ENCODE data around the gene SFTPB.
"Not testable (repeated sequence)": the region's sequence is repeated elsewhere in the genome, so short reads cannot be mapped to it uniquely, and the experiment has no call there.

The SFTPB gene

GRCh38 chr2:85652056-85652455 is 15.9 kb downstream of the SFTPB start:
- DNase-seq = no peak

DNA sequence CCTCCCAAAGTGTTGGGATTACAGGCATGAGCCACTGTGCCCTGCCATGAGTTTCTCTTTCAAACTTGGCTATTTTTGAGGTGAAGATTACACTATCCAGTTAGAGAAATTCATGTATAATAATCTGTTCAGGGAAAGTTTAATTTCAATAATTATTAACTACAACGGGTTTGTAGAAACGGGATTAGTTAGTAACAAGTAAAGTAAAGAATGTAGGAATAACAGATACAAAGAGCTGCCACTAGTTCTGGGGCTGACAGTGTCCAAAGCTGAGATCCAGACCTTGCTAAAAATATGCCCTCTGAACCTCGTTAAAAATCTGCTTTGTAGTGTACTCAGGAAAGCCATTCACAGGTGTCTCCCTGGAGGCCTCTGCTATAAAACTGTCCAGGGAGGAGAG is 16.9 kb downstream of the SFTPB start:
- no peak for DNase-seq

DNA sequence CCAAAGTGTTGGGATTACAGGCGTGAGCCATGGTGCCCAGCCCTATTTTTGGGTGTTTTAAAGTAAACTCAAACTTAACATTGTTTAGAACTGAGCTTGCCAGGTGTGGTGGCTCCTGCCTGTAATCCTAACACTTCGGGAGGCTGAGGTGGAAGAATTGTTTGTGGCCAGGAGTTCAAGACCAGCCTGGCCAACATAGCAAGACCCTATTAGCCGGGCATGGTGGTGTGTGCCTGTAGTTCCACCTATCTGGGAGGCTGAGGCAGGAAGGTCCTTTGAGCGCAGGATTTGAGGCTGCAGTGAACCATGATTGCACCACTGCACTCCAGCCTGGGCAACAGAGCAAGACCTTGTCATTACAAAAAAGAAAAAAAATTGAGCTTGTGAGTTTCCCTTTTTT is 17.5 kb downstream of the SFTPB start:
- DNase-seq = no peak

DNA sequence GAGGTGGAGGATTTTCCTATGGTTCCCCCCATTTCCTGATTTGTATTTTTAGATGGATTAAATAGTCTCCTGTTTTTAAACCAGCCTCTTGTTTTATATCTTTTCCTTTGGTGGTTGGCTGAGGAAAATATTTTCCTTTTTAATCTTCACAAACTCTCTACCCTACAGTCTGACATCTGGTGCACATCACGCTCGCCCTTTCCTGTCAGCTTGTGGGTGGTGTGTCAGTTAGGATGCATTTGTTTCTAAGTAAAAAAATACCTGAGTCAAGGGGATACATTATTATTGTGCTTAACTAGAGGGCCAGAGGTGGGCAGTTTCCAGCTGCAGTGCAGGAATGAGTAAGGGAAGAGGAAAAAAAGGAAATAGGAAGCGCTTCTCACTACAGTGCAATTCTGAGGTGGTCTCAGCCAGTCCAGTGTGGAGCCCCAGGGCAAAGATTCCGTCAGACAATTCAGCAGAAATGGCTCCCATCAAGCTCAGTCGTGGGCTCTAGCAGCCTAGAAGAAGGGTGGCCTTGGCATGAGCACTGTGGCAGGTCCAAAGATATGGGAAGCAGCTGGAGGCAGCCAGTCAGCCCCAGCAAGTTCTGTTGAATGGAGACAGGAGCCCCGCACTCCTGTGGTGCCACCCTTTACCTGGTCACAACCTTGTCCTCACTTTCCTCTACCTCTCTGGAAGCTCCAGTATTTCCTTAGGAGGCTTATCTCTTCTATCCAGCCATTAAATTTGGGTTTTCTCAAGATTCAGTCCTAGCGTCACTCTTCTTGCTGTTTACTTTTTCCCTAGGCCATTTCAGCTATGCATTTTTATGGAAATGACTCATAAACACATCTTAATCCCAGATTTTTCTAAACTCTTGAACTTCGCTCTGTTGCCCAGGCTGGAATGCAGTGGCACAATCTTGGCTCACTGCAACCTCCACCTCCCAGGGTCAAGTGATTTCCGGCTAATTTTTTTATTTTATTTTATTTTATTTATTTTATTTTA is 18.5 kb downstream of the SFTPB start:
- no peak for DNase-seq

DNA sequence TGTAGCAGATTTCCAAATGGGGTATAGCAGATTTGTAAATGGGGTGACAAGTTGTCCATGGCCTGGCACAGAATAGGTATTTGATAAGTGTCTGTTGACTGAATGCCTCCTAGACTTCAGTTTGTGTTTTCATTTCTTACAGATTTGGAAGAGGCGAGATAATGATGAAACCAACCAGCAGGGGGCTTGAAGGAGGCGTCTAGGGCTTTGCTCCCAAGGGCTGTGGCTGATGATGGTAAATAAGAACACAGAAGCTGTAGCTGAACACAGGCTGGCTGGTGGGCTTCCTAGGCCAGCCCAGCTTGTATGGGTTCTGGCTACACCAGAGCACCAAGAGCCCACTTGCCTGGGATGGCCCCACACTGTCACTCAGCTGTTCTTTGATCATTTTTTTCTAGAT is 19.4 kb downstream of the SFTPB start:
- no peak for DNase-seq

- no peak for DNase-seq
Measured at GRCh38 chr2:85647823-85648526, 20.0 kb downstream of the SFTPB start.

DNA sequence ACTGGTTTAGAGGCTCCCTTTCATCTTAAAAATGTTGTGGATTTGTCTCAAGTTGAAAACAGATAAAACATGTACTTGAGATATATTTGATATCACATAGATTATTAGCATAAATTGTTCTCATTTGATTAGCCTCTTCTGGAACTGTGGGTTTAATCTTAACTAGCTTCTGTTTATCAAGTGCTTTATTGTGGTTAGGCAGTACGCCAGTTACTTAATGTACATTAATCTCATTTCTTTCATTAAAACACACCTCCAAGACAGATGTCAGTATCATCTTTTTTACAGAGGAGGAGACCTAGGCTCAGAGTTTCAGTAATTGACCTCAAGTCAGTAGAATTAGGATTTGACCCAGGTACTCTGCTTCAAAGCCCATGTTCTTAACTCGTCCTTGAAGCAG is 21.8 kb downstream of the SFTPB start:
- DNase-seq = no peak

GRCh38 chr2:85644909-85645308 is 23.1 kb downstream of the SFTPB start:
- no peak for DNase-seq

- DNase-seq = no peak
Measured at GRCh38 chr2:85642725-85643124, 25.3 kb downstream of the SFTPB start.

- no peak for DNase-seq
Measured at GRCh38 chr2:85635636-85636035, 32.4 kb downstream of the SFTPB start.

DNA sequence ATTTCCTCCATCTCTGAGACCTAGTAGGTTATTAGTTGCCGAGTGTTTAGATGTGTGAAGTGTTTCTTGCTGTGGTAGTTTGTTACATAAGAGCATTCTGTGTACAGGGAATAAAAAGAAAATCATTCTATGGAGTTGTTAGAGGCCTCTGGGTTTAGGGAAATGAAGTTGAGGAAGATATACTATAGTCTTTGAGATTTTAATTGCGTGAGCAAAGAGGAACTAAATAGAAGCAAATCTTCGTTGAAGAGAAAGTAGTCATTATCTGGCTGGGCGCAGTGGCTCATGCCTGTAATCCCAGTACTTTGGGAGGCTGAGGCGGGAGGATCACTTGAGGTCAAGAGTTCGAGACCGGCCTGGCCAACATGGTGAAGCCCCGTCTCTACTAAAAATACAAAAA is 33.0 kb downstream of the SFTPB start:
- DNase-seq = no peak

GRCh38 chr2:85631316-85631715 is 36.7 kb downstream of the SFTPB start:
- DNase-seq = no peak

DNA sequence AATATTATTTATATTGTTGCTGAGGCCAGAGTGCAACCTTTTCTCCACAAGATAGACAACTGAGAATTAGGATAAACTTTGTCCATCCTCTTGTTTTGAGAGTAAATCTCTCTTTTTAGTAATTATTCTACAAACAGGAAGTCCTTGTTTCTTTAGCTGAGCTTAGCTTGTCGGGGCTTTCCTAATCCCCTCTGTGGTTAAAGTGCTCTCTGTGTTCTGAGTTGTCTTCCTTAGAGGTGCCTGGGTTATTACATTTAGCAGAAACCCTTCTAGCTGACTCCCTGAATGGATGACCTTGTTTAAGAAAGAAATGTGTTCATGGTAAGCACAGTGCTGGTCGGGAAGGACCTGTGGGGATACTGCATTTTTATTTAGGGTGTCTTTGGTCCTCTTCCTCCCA is 39.3 kb downstream of the SFTPB start:
- no peak for DNase-seq

DNA sequence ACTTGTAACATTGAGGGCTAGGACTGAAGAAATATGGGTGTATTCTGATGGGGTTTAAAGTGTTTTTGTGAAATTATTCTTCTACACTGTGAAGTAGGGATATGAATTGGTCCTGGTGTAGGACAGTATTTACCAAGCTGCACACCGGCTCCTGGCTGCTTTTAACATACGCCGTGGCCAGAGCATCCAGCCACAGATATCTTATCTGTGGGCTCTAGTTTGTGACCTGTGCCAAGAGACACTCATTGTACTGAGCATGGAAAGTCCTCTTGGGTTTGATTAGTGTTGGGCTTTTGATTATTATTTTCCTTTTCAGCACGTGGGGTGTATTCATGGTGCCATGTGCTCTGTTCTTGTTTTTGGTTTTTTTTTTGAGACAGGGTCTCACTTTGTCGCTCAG is 44.0 kb downstream of the SFTPB start:
- DNase-seq = no peak

- no peak for DNase-seq
Measured at GRCh38 chr2:85621338-85621737, 46.7 kb downstream of the SFTPB start.

DNA sequence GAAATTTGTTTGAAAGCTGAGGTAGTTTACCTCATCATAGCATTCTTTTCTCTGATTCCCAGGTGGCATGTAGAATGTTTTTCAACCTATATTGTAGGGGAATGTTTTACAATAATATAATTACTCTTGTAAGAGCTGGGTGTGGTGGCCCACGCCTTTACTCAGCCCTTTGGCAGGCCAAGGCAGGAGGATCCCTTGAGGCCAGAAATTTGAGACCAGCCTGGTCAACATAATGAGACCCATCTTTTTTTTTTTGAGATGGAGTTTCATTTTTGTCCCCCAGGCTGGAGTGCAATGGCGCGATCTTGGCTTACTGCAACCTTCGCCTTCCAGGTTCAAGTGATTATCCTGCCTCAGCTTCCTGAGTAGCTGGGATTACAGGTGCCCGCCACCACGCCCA is 48.4 kb downstream of the SFTPB start:
- DNase-seq = no peak

GRCh38 chr2:85617723-85618122 is 50.3 kb downstream of the SFTPB start:
- not testable (repeated sequence) for DNase-seq

- DNase-seq = no peak
Measured at GRCh38 chr2:85615413-85615728, 52.6 kb downstream of the SFTPB start.

- not testable (repeated sequence) for DNase-seq
Measured at GRCh38 chr2:85614757-85615156, 53.2 kb downstream of the SFTPB start.

- DNase-seq = no peak
Measured at GRCh38 chr2:85613717-85614515, 54.1 kb downstream of the SFTPB start.

DNA sequence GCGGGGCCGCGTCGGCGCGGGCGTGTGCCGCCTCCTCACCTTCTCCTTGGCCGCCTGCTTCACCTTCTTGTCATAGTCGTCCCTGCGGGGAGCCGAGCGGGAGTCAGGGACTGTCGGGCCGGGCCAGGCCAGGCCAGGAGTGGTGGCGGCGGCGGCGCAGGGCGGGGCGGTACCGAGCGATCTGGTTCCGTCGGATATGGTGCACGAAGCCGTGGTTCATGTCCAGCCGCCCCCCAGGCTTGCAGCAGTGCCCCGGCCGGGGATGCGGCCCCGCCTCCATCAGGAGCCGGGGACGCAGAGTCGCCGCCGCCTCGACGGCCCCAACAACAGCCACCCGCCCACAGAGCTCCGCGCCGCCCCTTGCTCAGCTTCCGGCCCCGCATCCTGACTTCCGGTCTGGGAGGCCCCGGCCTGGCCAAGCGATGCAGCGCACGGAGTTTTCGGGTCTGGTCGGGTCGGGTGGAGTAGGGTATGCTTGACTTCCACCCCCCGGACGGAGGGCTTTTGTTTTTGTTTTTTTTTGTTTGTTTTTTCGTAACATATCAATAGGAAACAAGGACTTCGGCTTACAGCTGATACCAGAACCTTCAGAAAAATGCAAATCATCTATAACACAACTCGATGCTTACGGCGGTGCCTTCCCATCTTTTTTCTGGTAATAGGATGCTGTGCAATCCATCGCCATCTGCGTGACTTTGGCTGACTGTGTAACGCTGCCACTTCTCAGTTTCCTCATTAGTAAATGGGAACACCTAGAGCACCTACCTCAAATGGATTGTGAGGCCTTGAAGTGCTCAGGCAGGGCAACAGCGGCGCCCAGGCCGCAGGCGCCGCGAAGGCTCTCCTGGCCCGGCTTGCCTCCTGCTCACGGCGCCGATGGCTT is 56.1 kb downstream of the SFTPB start, which contains the start of gene C2orf68:
Gene C2orf68, minus strand, starts transcription at position 362 of the 883 bp plus-strand sequence. Its CDS starts 82 bp downstream, at position 280.
- peak; percentile 65 for DNase-seq

- no peak for DNase-seq
Measured at GRCh38 chr2:85611217-85611704, 56.7 kb downstream of the SFTPB start.
